WTC11 (cell line): Measurements from ENCODE around the gene SREBF2. TPM values are rescaled to one million over a fixed set of nuclear protein-coding genes. Genes with fewer than 3 reads are reported as not detected.
A peak's percentile ranks its signal among the peaks of the same experiment; 100 is the strongest.

ENCODE experiments used
- AFF4 ChIP-seq: sonication (generic); formaldehyde crosslinking; IDR thresholded peaks from 2 replicates; pipeline ENCODE4 v1.8.1; 2023; ENCODE audit warnings: mild to moderate bottlenecking, missing genetic modification reagents, borderline replicate concordance
- ATF3 ChIP-seq: sonication (generic); formaldehyde crosslinking; conservative IDR thresholded peaks from 2 replicates; pipeline ENCODE4 v1.8.1; 2022; ENCODE audit warnings: mild to moderate bottlenecking, missing genetic modification reagents
- CREB1 ChIP-seq: sonication (generic); formaldehyde crosslinking; IDR thresholded peaks from 2 replicates; pipeline ENCODE4 v1.8.0; 2023; ENCODE audit warnings: mild to moderate bottlenecking, missing genetic modification reagents
- E2F1 ChIP-seq: sonication (generic); formaldehyde crosslinking; IDR thresholded peaks from 2 replicates; pipeline ENCODE4 v1.8.0; 2022; ENCODE audit warnings: mild to moderate bottlenecking, missing genetic modification reagents
- EMX1 ChIP-seq: fragments of 250-450 bp; sonication (Bioruptor Pico); IDR thresholded peaks from 2 replicates; pipeline ENCODE4 v1.8.0; 2021; ENCODE audit warnings: mild to moderate bottlenecking
- FOXK1 ChIP-seq: sonication (generic); formaldehyde crosslinking; IDR thresholded peaks from 2 replicates; pipeline ENCODE4 v1.8.0; 2022; ENCODE audit warnings: mild to moderate bottlenecking, moderate library complexity, missing genetic modification reagents
- FOXP1 ChIP-seq: sonication (generic); formaldehyde crosslinking; IDR thresholded peaks from 2 replicates; pipeline ENCODE4 v1.8.0; 2022; ENCODE audit warnings: missing genetic modification reagents, mild to moderate bottlenecking, moderate library complexity, borderline replicate concordance
- GRHL2 ChIP-seq: fragments of 250-450 bp; sonication (Bioruptor Pico); IDR thresholded peaks from 2 replicates; pipeline ENCODE4 v1.8.0; 2022; ENCODE audit warnings: mild to moderate bottlenecking, moderate library complexity; ENCODE audit not compliant: insufficient replicate concordance, severe bottlenecking
- MXD4 ChIP-seq: fragments of 250-450 bp; sonication (Bioruptor Pico); IDR thresholded peaks from 2 replicates; pipeline ENCODE4 v1.8.0; 2021; ENCODE audit warnings: mild to moderate bottlenecking, moderate library complexity, borderline replicate concordance
- MYBL2 ChIP-seq: sonication (generic); formaldehyde crosslinking; IDR thresholded peaks from 2 replicates; pipeline ENCODE4 v1.8.1; 2023; ENCODE audit warnings: mild to moderate bottlenecking, moderate library complexity, missing genetic modification reagents
- NFYB ChIP-seq: sonication (generic); formaldehyde crosslinking; conservative IDR thresholded peaks from 2 replicates; pipeline ENCODE4 v1.8.0; 2022; ENCODE audit warnings: low read depth, missing genetic modification reagents
- NR2C2 ChIP-seq: sonication (generic); formaldehyde crosslinking; IDR thresholded peaks from 2 replicates; pipeline ENCODE4 v1.8.0; 2022; ENCODE audit warnings: mild to moderate bottlenecking, missing genetic modification reagents
- PREB ChIP-seq: sonication (generic); formaldehyde crosslinking; IDR thresholded peaks from 2 replicates; pipeline ENCODE4 v1.8.1; 2022; ENCODE audit warnings: mild to moderate bottlenecking, missing genetic modification reagents, moderate library complexity, borderline replicate concordance
- SOX15 ChIP-seq: fragments of 250-450 bp; sonication (Bioruptor Pico); IDR thresholded peaks from 2 replicates; pipeline ENCODE4 v1.9.0; 2021; ENCODE audit warnings: mild to moderate bottlenecking
- STAT6 ChIP-seq: sonication (generic); formaldehyde crosslinking; conservative IDR thresholded peaks from 2 replicates; pipeline ENCODE4 v1.8.1; 2023; ENCODE audit warnings: mild to moderate bottlenecking, low read depth, missing genetic modification reagents, moderate library complexity
- TCF7 ChIP-seq: sonication (generic); formaldehyde crosslinking; IDR thresholded peaks from 2 replicates; pipeline ENCODE4 v1.8.0; 2022; ENCODE audit warnings: mild to moderate bottlenecking, low read depth, missing genetic modification reagents, moderate library complexity
- TP53 ChIP-seq: sonication (generic); formaldehyde crosslinking; IDR thresholded peaks from 2 replicates; pipeline ENCODE4 v1.8.1; 2023; ENCODE audit warnings: mild to moderate bottlenecking, missing genetic modification reagents
- ZNF219 ChIP-seq: sonication (generic); formaldehyde crosslinking; IDR thresholded peaks from 2 replicates; pipeline ENCODE4 v1.8.0; 2023; ENCODE audit warnings: missing genetic modification reagents, mild to moderate bottlenecking, borderline replicate concordance
- ZNF416 ChIP-seq: fragments of 250-450 bp; sonication (Bioruptor Pico); IDR thresholded peaks from 2 replicates; pipeline ENCODE4 v1.9.0; 2021; ENCODE audit warnings: mild to moderate bottlenecking, inconsistent platforms
- ZNF532 ChIP-seq: fragments of 250-450 bp; sonication (Bioruptor Pico); IDR thresholded peaks from 2 replicates; pipeline ENCODE4 v1.9.0; 2021; ENCODE audit warnings: mild to moderate bottlenecking, borderline replicate concordance
- ZNF671 ChIP-seq: fragments of 250-450 bp; sonication (Bioruptor Pico); IDR thresholded peaks from 2 replicates; pipeline ENCODE4 v1.8.0; 2021; ENCODE audit warnings: mild to moderate bottlenecking
- ZSCAN18 ChIP-seq: fragments of 250-450 bp; sonication (Bioruptor Pico); IDR thresholded peaks from 2 replicates; pipeline ENCODE4 v2.1.2; 2022; ENCODE audit warnings: mild to moderate bottlenecking, moderate library complexity
- total RNA-seq: library from RNA; stranded (reverse); gene quantifications from 3 replicates; pipeline ENCODE4 v1.2.3, GENCODE V29; 2021

Gene SREBF2
- total RNA-seq, 1 experiment from 2014 or later, result 151 TPM

- TF ChIP-seq AFF4 (CRISPR knock-in tag) (no peak), NFYB (CRISPR knock-in tag) (peak; percentile 85), ZNF532 (CRISPR knock-in tag) (no peak), SOX15 (no peak), E2F1 (CRISPR knock-in tag) (no peak), FOXK1 (CRISPR knock-in tag) (peak; percentile 53; the same call in 1 of the 2 replicates), EMX1 (CRISPR knock-in tag) (no peak), NR2C2 (no peak; the same call in 1 of the 2 replicates), PREB (CRISPR knock-in tag) (no peak), MYBL2 (CRISPR knock-in tag) (peak; percentile 91), MXD4 (no peak), GRHL2 (CRISPR knock-in tag) (no peak), ATF3 (CRISPR knock-in tag) (no peak), ZNF416 (no peak), TCF7 (no peak), TP53 (CRISPR knock-in tag) (peak; percentile 88; the same call in 1 of the 2 replicates), ZSCAN18 (no peak), ZNF219 (CRISPR knock-in tag) (no peak), STAT6 (no peak), FOXP1 (CRISPR knock-in tag) (peak; percentile 80), CREB1 (0 out of 2 replicates have a peak, but pooled peaks have one; percentile 46), ZNF671 (CRISPR knock-in tag) (no peak)
Measured at GRCh38 chr22:41800348-41801146, 32.4 kb upstream of the SREBF2 start, which contains the start of gene CCDC134 (continued).
